HG02981 (cell line): ENCODE results near the gene JAKMIP1.

Experiments
- ATAC-seq: cut with Tn5 transposase; IDR thresholded peaks from one replicate; pipeline ENCODE4 v1.9.1; 2021; ENCODE audit warnings: mild to moderate bottlenecking, moderate library complexity; ENCODE audit not compliant: unreplicated experiment

JAKMIP1 gene

GRCh38 chr4:6047130-6047673 lies 153.1 kb downstream of the JAKMIP1 start:
- ATAC-seq, result no peak

- ATAC-seq, result no peak
Measured at GRCh38 chr4:6046526-6047129, 153.7 kb downstream of the JAKMIP1 start.

GRCh38 chr4:6044805-6045204 lies 155.5 kb downstream of the JAKMIP1 start:
- ATAC-seq, result no peak

- ATAC-seq, result no peak
Measured at GRCh38 chr4:6044276-6044675, 156.1 kb downstream of the JAKMIP1 start.

GRCh38 chr4:6043843-6044242 lies 156.5 kb downstream of the JAKMIP1 start:
- no peak for ATAC-seq

GRCh38 chr4:6043188-6043587 lies 157.2 kb downstream of the JAKMIP1 start:
- ATAC-seq, result no peak

- no peak for ATAC-seq
Measured at GRCh38 chr4:6042293-6043063, 157.9 kb downstream of the JAKMIP1 start.

GRCh38 chr4:6041800-6042199 lies 158.5 kb downstream of the JAKMIP1 start:
- no peak for ATAC-seq

- no peak for ATAC-seq
Measured at GRCh38 chr4:6038711-6039110, 161.6 kb downstream of the JAKMIP1 start.

- no peak for ATAC-seq
Measured at GRCh38 chr4:6035786-6036185, 164.6 kb downstream of the JAKMIP1 start.

- no peak for ATAC-seq
Measured at GRCh38 chr4:6033381-6033780, 167.0 kb downstream of the JAKMIP1 start.

GRCh38 chr4:6032249-6033244 lies 167.8 kb downstream of the JAKMIP1 start:
- no peak for ATAC-seq

- no peak for ATAC-seq
Measured at GRCh38 chr4:6031846-6032245, 168.5 kb downstream of the JAKMIP1 start.

GRCh38 chr4:6030679-6031078 lies 169.7 kb downstream of the JAKMIP1 start:
- no peak for ATAC-seq

- no peak for ATAC-seq
Measured at GRCh38 chr4:6029254-6029653, 171.1 kb downstream of the JAKMIP1 start.

- ATAC-seq, result no peak
Measured at GRCh38 chr4:6028168-6028567, 172.2 kb downstream of the JAKMIP1 start.

- no peak for ATAC-seq
Measured at GRCh38 chr4:6027392-6027791, 173.0 kb downstream of the JAKMIP1 start.

- no peak for ATAC-seq
Measured at GRCh38 chr4:6024313-6024960, 175.9 kb downstream of the JAKMIP1 start.

GRCh38 chr4:6023731-6024130 lies 176.6 kb downstream of the JAKMIP1 start:
- no peak for ATAC-seq

GRCh38 chr4:6022607-6023288 lies 177.6 kb downstream of the JAKMIP1 start:
- no peak for ATAC-seq
